ENCODE measurements around the gene CENPX. TPM values are rescaled to one million over a fixed set of nuclear protein-coding genes. Genes with fewer than 3 reads are reported as not detected.

The CENPX gene
- total RNA-seq, 1 donor from 2014 or later: 66.2 TPM

- no peak overlapping the region for H3K4me3 Mint-ChIP-seq (ENCODE audit: low read depth)
- peaks cover 2% of the 10 kb centered on the region for H3K36me3 Mint-ChIP-seq (ENCODE audit: insufficient read depth)
- DNase-seq (ENCODE audit: low spot score, unreplicated experiment): no peak
- TF ChIP-seq, protein P1, sequence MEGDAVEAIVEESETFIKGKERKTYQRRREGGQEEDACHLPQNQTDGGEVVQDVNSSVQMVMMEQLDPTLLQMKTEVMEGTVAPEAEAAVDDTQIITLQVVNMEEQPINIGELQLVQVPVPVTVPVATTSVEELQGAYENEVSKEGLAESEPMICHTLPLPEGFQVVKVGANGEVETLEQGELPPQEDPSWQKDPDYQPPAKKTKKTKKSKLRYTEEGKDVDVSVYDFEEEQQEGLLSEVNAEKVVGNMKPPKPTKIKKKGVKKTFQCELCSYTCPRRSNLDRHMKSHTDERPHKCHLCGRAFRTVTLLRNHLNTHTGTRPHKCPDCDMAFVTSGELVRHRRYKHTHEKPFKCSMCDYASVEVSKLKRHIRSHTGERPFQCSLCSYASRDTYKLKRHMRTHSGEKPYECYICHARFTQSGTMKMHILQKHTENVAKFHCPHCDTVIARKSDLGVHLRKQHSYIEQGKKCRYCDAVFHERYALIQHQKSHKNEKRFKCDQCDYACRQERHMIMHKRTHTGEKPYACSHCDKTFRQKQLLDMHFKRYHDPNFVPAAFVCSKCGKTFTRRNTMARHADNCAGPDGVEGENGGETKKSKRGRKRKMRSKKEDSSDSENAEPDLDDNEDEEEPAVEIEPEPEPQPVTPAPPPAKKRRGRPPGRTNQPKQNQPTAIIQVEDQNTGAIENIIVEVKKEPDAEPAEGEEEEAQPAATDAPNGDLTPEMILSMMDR (IDR thresholded peaks at IDR 0.05; ENCODE audit: unreplicated experiment): no peak
- H3K9me3 Mint-ChIP-seq (ENCODE audit: low read depth): no peaks in the 10 kb centered on the region
- H3K4me1 Mint-ChIP-seq (ENCODE audit: low read depth): peaks cover 2% of the 10 kb centered on the region
- H3K27ac Mint-ChIP-seq: no peak overlapping the region
- H3K27me3 Mint-ChIP-seq: no peaks in the 10 kb centered on the region
These were observed 34.3 kb upstream of the CENPX start for GRCh38 chr17:82056729-82057621.

DNA sequence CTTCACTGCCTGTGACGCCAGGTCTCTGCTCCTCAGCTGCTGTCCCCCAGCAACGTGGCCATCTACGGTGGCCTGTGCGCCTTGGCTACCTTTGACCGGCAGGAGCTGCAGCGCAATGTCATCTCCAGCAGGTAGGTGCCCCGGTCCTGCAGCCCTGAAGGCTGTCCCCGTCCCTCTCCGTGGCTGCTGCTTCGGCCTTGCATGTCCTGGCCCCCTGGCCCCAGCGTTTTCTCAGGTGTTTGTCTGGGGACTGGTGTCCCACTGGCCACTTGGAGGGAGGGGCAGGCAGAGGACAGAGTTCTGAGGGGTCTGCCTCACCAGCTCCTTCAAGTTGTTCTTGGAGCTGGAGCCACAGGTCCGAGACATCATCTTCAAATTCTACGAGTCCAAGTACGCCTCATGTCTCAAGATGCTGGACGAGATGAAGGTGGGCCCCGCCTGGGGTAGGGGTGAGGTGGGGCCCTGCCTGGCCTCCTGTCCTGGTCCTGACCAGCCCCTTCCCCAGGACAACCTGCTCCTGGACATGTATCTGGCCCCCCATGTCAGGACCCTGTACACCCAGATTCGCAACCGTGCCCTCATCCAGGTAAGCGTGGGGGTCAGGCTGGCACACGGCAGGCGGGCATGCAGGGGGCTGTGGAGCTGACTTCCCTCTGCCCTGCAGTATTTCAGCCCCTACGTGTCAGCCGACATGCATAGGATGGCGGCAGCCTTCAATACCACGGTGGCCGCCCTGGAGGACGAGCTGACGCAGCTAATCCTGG is 33.5 kb upstream of the CENPX start:
- H3K4me3 Mint-ChIP-seq (ENCODE audit: low read depth): no peak overlapping the region
- DNase-seq (ENCODE audit: low spot score, unreplicated experiment): no peak
- H3K4me1 Mint-ChIP-seq (ENCODE audit: low read depth): peaks cover 2% of the 10 kb centered on the region
- no peaks in the 10 kb centered on the region for H3K9me3 Mint-ChIP-seq (ENCODE audit: low read depth)
- H3K27ac Mint-ChIP-seq: no peak overlapping the region
- no peaks in the 10 kb centered on the region for H3K27me3 Mint-ChIP-seq
- TF ChIP-seq, protein P1 (IDR thresholded peaks at IDR 0.05; ENCODE audit: unreplicated experiment): no peak
- peaks cover 2% of the 10 kb centered on the region for H3K36me3 Mint-ChIP-seq (ENCODE audit: insufficient read depth)

DNA sequence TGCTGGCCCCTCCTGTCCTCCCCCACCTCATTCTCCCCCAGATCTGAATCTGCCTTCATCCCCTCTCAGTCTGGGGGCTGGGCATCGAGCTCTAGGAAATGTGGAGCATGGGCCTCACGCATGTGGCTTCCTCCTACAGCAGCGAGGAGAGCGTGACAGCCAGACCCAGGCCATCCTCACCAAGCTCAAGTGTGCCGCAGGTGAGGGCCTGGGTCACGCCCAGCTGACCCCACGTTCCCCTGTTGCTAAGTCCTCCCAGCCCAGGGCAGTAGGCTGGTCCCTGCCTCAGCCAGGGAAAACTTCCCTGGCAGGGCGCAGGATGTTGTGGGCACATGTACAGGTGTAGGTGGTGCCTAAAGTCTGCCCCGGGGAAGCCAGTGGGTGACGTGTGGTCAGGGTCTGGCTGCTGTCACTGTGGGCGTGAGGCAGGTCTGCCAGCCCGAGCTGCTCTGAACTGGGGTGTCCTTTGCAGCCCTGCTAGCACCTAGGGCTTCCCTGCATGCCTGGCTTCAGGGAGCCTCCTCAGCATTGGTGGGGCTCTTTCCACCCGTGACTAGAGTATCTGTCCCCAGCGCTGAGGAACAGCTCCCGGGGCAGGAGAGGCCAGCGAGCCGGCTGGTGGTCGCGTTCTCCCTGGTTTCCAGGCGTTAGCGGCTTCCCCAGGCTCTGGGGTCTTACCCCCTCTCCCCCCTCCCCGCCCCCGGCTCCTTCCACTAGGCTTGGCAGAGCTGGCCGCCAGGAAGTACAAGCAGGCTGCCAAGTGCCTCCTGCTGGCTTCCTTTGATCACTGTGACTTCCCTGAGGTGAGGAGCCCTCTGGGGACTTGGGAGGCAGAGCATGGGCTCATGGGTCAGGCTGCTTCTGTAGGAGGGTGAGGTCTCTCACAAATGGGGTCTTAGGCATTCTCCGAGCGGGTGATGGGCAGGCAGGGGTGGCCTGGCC is 32.6 kb upstream of the CENPX start:
- no peaks in the 10 kb centered on the region for H3K9me3 Mint-ChIP-seq (ENCODE audit: low read depth)
- no peak overlapping the region for H3K27ac Mint-ChIP-seq
- peaks cover 2% of the 10 kb centered on the region for H3K36me3 Mint-ChIP-seq (ENCODE audit: insufficient read depth)
- DNase-seq (ENCODE audit: low spot score, unreplicated experiment): no peak
- H3K27me3 Mint-ChIP-seq: no peaks in the 10 kb centered on the region
- H3K4me1 Mint-ChIP-seq (ENCODE audit: low read depth): peaks cover 8% of the 10 kb centered on the region
- no peak overlapping the region for H3K4me3 Mint-ChIP-seq (ENCODE audit: low read depth)
- TF ChIP-seq, protein P1 (IDR thresholded peaks at IDR 0.05; ENCODE audit: unreplicated experiment): no peak

GRCh38 chr17:82054351-82055022 is 31.8 kb upstream of the CENPX start:
- Mint-ChIP-seq H3K27ac (no peak overlapping the region), H3K4me1 (ENCODE audit: low read depth) (peaks cover 9% of the 10 kb centered on the region), H3K9me3 (ENCODE audit: low read depth) (no peaks in the 10 kb centered on the region), H3K4me3 (ENCODE audit: low read depth) (no peak overlapping the region), H3K36me3 (ENCODE audit: insufficient read depth) (no peaks in the 10 kb centered on the region), H3K27me3 (no peaks in the 10 kb centered on the region)
- TF ChIP-seq, protein P1 (IDR thresholded peaks at IDR 0.05; ENCODE audit: unreplicated experiment): no peak
- no peak for DNase-seq (ENCODE audit: low spot score, unreplicated experiment)
